NCI-H460 (cell line): Measurements from ENCODE around the gene SF3A2. TPM values are rescaled to one million over a fixed set of nuclear protein-coding genes. Genes with fewer than 3 reads are reported as not detected.
A peak's percentile ranks its signal among the peaks of the same experiment; 100 is the strongest.
"Not testable (repeated sequence)": the region's sequence is repeated elsewhere in the genome, so short reads cannot be mapped to it uniquely, and the experiment has no call there.

Experiments used
- DNase-seq: peaks from one replicate; pipeline ENCODE4 v3.0.0-alpha.2; 2016; ENCODE audit warnings: low read depth; ENCODE audit errors: extremely low read depth
- total RNA-seq: library from RNA; depleted of rRNA; stranded (reverse); fragments of >200 nt; shearing (Covaris generic); gene quantifications from 2 replicates; pipeline ENCODE4 v1.2.3, GENCODE V29; 2014

SF3A2 gene
- total RNA-seq, 1 experiment from 2014 or later = 31.4 TPM

DNA sequence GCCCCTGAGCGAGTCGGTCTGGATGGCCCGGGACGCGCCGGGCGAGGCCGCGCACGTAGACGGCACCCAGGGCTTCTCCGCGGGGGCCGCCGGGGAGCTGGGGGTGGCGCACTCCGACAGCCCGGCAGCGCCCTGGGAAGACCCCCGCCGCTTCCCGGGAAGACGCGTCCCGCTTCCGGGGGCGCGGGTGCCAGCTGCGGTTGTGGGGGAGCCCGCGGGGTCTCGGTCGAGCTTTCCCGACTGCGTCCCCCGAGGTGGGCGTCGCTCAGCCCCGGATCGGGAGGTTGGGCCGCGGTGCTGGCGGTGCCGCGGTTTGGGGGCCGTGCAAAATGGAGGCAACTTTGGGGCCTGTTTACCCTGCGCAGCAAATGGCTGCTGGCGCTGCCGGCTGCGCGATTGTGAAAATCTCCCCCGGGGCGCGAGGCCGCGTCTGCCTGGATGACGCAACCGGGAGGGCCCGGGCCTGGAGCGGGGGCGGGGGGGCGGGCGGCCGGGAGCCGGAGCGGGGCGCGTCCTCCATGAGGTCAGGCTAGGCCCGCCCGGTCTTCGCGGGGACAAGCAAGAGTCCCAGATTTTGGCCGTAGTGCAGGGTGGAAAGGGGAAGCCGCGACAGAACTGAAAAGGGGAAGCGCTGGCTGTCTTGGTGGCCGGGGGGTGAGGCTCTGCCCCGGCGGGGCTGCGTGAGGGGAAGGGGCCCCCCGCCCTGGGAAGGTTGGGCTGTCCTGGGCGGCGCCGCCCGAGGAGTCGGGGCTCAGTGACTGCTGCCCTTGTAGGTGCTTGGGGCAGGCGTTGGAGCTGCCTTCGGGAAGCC lies 34.0 kb downstream of the SF3A2 start:
- DNase-seq = peak; percentile 54

DNA sequence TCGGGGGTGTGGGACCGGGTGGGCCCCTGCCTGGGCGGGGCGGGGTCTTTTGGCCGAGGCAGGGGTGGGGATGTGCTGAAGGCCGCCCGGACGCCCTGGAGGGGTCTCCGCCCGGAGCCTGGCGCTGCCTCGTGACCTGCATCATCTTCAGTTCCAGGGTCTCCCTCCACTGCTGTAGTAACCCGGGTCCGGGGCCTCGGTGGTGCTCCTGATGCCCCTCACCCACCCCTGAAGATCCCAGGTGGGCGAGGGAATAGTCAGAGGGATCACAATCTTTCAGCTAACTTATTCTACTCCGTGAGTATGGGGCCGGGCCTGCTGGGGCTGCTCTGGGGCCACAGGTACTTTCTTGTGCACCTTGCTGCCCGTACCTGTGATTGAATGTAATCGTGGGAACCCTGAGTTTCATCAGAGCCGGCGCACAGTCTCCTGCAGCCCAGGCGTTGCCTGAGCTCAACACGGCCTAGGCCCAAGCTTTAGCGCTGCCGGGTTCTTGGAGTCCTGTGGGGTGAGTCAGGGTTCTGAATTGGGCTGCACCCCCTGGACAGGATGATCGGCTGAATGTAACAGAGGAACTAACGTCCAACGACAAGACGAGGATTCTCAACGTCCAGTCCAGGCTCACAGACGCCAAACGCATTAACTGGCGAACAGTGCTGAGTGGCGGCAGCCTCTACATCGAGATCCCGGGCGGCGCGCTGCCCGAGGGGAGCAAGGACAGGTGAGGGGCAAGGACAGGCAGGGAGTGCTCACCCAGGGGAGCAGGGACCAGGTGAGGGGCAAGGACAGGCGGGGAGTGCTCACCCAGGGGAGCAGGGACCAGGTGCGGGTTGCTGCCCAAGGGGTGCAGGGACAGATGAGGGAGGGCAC lies 34.8 kb downstream of the SF3A2 start:
- no peak for DNase-seq

DNA sequence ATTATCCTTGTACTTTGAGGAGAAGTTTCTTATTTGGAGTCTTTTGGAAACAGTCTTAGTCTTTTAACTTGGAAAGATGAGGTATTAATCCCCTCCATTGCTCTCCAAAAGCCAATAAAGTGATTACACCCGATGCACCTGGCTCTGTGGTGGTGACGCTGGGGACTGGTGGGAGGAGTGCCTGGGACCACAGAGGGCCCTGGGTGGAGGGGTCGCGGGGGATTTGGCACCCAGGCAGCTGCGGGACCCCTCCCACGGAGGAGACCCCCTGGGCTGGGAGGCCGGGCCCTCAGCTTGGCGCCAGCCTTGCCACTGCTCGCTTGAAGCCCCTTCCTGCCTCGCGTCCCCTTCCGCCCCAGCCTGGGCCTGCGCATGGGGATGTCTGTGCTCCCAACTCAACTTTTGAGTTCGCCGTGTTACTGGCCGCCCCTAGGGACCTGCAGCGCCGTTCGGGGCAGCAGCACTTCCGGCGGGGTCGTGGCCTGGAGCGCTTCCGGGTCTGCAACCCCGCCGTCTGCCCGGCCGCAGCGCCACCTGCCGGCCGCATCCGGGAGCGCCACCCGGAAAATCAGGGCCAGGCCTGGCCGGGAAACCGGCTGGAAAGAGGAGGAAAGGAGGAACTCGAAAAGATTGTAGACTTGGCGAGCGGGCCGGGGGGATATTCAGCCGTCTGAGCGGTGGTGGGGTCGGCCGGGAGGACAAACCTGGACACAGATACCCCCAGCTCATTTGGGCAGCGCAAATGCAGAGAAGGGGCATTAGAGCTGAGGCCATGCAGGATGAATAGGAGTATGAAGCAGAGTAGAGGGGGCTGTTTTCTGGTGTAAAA lies 36.9 kb downstream of the SF3A2 start:
- peak; percentile 57 for DNase-seq

DNA sequence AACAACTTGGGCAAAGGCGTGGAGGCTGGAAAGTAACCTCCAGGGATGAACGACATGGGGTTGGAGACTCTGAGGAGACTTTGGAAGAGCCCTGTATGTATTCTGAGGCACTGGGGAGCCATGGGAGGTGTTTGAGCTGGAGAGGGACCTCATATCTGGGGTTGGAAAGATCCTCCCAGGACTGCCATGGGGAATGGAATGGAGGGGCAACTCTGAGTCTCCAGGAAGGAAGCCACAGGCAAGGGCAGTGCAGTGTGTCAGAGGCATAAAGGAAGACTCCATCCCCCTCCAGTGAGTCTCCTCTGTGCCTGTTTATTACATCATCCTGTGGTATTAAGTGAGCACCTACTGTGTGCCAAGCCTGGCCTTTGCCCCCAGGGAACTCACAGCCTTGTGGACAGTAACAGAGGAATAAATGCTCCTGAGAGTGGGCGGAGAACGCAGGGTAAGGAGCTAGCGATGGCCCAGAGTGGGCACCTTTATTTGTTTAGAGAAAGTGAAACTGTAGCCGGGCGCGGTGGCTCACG lies 37.6 kb downstream of the SF3A2 start:
- DNase-seq = no peak

DNA sequence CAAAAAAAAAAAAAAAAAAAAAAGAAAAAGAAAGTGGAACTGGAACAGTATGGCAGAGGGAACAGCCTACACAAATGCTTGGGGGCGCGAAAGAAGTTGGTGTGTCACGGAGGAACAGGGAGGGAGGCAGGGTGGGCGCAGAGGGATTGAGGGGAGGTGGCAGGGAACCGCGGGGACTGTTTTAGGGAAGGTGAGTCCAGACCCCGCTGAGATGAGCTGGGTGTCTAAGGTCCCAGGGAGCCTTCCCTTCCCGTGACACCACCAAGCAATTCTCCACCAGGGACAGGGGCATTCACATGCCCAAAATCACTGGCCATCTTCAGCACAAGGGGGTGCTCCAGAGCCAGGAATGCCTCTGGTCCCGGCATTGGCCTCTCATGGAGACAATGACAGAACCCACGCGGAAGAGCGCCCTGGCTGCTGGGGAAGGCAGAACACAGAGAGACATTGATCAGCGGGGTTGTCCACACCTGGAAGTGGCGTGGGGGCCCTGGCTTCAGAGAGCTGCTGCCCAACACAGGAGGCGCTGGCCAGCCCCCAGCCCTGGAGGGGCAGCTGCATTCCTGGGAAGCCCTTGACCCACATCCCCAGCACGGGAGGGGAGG lies 38.4 kb downstream of the SF3A2 start:
- no peak for DNase-seq

DNA sequence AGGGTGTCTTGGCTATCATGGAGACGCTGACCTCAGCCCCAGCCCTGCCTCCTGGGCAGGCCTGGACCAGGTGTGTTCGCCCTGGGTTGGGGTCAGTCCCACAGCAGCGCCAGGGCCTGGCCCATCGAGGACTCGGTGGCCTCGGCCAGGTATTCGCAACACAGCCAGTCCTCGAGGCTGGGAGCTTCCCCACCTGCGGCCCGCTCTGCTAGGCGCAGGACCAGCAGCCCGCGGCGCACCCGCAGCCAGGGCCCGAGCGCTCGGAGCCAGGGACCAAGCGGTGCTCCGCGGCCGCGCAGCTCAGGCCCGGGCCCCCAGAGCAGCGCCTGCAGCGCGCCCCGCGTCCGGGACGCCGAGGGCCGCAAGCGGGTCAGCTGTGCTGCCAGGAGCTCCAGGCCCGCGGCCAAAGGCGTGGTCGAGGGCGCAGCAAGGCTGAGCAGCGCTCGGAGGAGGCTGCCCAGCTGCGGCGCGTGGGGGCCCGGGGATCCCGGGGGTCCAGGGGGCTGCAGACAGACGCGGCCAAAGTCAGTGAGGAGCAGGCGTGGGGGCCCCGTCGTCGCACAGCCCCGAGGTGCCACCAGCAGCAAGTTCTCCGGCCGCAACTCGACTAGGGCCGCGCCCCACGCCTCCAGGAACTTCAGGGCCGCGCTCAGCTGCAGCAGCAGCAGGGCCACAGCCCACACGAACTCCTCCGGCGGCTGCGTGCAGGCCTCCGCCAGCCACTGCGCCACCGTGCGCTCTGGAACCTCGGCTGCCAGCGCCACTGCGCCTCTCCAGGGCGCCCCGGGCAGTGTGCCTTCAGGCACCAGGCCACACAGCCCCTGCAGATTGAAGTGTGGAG lies 39.2 kb downstream of the SF3A2 start:
- DNase-seq = no peak

DNA sequence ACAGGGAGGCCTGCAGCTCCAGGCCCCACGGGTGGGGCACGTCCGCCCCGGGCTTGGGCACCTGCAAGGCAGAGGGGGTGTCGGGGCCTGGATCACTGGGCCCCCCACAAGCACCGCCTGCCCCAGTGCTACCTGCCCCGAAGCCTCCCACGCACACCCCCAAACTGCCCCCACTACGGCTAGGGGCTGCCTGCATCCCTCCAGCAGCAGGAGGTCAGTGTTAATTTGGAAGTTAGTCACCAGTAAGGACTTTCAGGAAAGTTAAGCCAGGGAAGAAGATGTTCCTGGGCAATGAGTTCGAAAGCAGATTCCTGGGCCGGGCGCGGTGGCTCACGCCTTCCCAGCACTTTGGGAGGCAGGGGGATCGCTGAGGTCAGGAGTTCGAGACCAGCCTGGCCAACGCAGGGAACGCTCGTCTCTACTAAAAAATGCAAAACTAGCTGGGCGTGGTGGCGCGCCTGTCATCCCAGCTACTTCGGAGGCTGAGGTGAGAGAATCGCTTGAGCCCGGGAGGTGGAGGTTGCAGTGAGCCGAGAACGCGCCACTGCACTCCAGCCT lies 39.9 kb downstream of the SF3A2 start:
- no peak for DNase-seq

DNA sequence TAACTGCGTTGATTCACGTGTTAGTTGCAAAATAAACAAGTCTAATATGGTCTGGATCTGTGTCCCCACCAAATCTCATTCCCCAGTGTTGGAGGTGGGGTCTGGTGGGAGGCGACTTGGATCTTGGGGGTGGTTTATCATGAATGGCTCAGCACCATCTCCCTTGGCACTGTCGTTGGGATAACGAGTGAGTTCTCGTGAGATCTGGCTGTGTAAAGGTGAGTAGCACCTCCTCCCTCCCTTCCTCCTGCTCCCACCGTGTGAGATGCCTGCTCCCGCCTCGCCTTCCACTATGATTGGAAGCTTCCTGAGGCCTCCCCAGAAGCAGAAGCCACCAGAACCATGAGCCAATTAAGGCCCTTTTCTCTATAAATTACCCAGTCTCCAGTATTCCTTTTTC lies 40.5 kb downstream of the SF3A2 start:
- DNase-seq = no peak

DNA sequence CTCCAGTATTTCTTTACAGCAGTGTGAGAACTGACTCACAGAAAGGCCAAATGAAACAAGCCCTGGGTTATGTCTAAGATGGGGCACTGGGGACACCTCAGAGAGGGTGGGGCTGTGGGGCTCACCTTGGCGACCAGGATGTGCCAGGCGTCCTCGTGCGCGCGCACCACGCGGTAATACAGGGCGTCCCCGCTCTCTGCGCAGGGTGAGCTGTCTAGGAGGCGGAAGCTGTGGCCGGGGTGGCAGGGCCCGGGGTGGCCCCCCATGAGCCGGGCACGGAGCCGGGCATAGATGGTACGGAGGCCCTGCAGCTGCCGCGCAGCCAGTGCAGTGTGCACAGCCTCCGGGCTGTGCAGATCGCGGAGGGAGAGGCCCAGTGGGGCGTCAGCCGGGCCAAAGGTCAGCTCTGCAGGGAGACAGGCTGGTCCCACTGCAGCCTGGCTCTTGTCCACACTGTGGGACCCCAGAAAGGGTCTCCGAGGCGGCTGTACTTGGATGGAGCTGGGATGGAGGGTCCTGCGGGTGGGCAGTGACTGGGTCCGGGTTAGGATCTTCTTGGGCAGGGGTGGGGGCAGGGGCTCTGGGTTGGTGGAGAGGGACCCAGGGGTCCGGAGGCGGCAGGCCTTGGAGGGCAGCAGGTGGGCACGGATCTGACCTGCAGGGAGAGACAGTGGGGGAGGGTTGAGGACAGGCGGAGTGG lies 42.0 kb downstream of the SF3A2 start:
- DNase-seq = no peak

DNA sequence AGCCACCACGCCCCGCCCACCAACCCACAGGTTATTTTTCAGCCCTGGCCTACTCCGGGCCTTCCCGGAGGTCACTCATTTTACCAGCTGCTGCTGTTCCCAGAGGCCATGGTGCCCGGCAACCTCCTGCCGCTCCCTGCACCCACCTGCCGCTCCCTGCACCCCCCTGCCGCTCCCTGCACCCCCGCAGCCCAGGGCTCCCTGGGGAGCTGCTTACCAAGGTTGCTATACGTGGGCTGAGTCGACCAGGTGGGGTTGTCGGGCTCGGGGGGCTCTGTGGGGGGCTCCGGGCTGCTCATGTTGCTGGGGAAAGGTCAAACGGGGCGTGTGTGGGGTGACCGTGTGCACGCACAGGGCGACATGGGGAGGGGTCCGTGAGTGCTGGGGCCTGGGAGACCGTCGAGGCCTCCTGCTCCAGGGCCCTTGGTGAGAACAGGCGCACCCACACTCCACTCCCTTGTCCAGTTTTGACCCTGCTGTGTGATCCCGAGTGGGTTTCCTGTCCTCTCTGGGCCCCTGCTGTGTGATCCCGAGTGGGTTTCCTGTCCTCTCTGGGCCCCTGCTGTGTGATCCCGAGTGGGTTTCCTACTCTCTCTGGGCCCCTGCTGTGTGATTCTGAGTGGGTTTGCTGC lies 44.1 kb downstream of the SF3A2 start:
- no peak for DNase-seq

DNA sequence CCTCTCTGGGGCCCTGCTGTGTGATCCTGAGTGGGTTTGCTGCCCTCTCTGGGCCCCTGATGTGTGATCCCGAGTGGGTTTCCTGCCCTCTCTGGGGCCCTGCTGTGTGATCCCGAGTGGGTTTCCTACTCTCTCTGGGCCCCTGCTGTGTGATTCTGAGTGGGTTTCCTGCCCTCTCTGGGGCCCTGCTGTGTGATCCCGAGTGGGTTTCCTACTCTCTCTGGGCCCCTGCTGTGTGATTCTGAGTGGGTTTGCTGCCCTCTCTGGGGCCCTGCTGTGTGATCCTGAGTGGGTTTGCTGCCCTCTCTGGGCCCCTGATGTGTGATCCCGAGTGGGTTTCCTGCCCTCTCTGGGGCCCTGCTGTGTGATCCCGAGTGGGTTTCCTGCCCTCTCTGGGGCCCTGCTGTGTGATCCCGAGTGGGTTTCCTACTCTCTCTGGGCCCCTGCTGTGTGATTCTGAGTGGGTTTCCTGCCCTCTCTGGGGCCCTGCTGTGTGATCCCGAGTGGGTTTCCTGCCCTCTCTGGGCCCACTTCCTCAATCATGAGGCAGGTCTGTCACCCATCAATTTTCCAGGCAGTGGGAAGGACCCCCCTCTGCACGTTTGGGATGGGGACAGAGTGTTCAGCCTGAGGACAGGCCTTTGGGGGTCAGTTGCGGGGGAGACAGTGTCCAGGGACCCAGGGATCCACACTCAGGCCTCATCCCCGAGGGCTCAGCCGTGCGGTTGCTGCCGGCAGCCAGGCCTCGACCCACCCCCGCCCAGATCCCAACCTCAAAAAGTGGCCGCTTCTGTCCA lies 44.8 kb downstream of the SF3A2 start:
- DNase-seq = not testable (repeated sequence)

DNA sequence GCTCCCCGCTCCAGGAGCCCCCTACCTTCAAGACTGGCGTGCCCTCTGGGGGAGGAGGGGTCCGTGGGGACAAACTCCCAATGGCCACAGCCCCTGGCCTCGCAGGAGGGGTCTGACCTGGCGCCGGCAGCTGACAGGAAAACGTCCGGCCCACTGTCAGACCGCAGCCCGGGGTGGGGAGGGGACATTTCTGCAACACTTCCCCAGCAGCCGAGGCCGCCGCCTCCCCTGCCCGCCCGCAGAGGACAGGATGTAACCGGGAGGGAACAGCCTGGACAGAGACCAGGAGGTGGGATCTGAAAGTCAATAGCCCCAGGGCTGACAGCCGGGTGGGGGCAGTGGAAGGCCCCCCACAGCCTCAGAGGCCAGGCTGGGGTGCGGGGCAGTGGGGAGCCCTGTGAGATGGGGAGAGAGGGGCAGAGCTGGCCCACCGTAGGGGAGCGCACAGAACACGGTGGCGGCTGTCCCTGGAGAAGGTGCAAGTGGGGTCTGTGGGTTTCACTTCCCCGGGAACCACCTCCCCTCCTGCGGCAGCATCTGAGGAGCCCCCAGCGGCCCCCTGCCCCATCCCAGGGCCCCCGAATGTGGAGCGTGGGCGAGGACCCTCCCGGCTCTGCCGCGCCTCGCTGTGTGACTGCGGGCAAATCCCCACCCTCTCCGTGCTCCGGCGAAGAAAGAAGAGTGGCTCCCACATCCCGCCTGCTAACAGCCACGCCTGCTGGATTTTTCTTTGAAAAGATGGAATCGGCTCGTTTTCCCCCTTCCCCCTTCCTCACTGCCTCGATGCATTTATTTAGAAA lies 45.6 kb downstream of the SF3A2 start, which contains the start of gene PEAK3:
TSS of gene PEAK3 (minus strand) at position 114 of the 800 bp plus-strand sequence. CDS start 1,244 bp downstream, outside the sequence.
- no peak for DNase-seq

DNA sequence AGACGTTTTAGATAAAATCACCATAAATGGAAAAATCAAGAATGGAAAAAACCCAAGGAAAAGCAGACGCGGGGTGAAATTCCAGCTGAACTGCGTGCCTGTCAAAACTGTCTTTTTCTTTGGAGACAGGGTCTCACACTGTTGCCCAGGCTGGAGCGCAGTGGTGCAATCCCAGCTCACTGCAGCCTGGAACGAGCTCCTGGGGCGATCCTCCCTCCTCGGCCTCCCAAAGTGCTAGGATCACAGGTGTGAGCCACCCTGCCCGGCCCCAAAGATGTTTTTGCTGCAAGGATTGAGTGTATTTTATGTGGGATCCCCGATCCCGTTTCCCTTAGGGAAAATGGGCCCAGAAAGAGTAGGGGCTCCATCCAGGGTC lies 46.2 kb downstream of the SF3A2 start:
- no peak for DNase-seq

DNA sequence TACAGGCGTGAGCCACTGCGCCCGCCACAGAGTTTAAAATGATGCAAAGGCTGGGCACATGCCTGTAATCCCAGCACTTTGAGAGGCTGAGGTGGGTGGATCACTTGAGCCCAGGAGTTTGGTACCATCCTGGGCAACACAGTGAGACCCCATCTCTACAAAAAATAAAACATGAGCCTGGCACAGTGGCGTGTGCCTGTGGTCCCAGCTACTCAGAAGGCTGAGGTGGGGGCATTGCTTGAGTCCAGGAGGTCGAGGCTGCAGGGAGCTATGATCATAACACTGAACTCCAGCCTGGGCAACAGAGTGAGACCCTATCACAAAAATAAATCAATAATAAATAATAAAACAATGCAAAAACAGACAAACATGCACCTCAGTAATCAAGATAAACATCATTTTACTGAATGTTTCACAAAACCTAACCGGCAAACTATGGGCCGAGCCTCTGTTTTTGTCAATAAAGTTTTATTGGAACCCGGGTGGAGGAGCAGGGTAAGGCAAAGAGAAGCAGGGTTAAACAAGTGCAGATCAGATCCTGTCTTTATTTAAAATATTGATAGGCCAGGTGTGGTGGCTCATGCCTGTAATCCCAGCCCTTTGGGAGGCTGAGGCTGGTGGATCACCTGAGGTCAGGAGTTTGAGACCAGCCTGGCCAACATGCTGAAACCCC lies 47.3 kb downstream of the SF3A2 start:
- DNase-seq = no peak

DNA sequence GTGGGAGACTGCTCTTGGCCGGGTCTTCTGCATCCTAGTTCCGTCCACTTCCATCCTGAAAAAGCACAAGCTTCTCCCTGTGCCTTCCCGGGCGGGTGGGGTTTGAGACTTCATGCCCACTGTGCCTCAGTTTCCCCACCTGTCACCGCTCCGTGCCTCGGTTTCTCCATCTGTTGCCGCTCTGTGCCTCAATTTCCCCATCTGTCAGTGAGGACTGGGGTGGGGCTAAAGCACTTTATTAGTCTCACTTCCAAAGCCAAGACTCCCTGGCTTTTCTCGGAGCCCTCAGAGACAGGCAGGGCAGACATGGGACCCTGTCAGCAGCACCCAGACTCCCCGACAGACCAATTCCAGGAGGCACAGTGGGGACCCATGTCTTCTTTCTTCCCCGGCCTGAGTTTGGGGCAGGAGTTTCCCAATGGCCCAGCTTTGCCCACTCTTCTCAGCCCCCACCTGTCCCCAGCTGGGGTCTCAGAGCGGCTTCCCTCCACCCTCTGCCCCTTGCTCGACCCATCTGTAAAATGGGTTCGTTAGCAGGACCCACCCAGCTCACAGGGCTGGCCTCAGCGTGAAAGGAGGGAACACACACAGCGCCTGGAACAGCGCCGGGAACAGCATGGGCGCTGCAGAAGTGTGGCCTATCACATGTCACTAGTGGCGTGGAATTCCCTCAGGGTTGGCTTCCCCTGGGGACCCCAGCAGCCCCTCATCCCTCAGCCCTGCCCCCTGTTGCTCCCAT lies 49.9 kb downstream of the SF3A2 start:
- no peak for DNase-seq
